Stimulated activated CD4-positive, alpha-beta T cell treated with anti-CD3 and anti-CD28 coated beads, Interleukin-15, amount 100 ng/mL, for 24 hours (primary cell): ENCODE data around the gene IPO9.
"Not testable (repeated sequence)": the region's sequence is repeated elsewhere in the genome, so short reads cannot be mapped to it uniquely, and the experiment has no call there.

ENCODE experiments used
- DNase-seq: peaks from one replicate; pipeline ENCODE4 v3.0.0-alpha.2; 2020

IPO9 gene

DNA sequence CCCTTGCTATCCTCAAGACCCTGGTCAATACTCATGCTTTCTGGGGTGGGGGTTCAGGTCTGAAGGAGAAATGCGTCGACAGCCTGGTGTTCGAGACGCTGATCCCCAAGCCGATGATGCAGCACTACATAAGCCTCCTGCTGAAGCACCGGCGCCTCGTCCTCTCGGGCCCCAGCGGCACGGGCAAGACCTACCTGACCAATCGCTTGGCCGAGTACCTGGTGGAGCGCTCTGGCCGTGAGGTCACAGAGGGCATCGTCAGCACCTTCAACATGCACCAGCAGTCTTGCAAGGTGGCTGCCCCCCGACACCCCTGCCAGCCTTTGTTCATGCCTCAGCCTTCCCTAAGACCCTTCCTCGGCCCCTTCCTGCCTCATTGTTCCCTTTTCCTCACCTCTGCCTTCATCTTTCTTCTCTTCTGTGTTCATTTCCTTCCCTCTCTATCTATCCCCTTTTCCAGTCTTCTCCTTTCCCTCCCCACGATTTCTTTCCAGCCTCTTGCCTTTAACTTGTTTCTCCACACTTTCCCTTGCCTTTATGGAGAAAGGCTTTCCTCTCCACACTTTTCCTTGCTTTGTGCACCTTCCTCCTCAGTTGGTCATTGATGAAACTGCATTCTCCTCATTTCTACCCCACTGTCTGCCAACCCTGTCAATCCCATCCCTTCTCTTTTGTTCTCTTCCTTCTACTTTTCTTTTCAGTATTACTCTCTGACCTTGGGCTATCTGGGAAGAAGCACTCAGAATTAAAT, 18.3 kb upstream of the IPO9 start:
- DNase-seq, result no peak

DNA sequence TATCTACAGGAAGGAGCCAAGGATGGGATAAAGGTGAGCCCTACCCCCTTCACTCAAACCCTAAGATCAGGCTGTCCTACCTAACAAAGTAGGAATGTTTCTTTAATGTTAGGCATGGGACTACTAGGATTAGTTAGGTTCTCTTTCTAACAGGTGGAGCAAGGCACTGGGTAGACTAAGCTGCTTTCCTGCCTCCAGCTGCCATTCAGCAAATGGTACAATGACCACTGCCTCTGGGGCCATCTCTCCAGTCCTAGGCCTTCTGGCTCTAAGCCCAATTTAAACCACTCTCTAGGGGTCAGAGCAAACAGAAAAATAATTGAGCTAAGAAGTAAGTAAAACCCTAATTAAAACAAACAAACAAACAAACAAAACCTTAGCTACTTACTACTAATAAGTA, 15.7 kb upstream of the IPO9 start:
- no peak for DNase-seq

DNA sequence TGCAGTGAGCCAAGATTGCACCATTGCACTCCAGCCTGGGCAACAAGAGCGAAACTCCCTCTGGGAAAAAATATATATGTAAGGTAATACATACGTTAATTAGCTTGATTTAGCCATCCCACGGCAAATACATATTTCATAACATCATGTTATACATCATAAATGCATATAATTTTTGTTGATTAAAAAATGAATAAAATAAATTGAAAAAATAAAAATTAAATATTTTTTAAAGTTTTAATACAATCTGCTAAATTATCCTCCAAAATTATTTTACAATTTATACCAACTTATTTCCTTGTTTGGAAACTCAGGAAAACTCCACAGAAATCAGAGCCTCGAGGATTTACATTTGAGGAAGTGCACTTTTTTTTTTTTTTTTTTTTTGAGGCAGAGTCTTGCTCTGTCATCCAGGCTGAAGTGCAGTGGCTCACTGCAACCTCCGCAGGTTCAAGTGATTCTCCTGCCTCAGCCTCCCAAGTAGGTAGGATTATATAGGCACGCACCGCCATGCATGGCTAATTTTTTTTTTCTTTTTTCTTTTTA, 12.6 kb upstream of the IPO9 start:
- no peak for DNase-seq

DNA sequence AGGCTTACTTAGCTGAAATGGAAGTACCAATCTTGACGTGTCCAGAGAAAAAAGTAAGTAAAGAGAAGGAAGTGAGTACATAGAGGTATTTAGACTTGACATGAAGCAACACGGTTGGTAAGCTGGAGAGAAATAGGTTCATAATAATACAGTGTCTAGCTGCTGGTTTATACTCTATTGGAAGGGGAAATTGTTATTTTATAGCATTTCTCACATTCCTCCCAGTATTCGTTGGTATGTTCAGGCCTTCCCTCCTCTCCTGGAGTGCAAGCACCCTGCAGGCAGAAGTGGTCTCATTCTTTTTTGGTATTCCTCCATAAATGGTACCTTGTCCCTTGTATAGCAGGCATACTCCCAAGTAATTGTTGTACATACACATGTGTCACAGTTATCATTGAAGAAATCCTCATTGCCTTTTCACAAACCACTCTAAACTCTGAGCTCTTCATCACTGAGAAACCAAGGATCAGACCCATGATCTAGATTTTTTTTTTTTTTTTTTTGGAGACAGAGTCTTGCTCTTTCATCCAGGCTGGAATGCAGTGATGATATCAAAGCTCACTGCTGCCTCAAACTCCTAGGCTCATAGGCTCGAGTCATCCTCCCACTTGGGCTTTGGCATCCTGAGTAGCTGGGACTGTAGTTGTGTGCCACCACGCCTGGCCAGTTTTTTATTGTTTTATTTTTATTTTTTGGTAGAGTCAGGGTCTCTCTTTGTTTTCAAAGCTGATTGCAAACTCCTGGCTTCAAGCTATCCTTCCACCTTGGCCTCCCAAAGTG, 9.8 kb upstream of the IPO9 start:
- DNase-seq, result no peak

DNA sequence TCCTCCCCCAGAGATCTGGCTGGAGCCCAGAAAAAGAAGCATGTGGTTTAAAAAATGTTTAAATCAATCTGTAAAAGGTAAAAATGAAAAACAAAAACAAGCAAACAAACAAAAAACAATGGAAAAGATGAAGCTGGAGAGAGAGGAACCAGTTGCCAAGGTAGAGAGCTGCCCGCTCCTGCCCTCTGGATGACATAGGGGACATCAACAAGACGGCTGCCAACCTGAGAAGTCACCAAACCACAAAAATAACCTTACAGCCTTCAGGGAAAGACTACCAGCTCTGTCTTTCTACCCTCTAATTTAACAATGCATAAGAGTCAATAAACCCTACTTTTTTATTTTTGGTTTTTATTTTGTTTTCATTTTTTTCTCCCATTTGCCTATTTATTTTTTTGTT, 8.5 kb upstream of the IPO9 start:
- no peak for DNase-seq

DNA sequence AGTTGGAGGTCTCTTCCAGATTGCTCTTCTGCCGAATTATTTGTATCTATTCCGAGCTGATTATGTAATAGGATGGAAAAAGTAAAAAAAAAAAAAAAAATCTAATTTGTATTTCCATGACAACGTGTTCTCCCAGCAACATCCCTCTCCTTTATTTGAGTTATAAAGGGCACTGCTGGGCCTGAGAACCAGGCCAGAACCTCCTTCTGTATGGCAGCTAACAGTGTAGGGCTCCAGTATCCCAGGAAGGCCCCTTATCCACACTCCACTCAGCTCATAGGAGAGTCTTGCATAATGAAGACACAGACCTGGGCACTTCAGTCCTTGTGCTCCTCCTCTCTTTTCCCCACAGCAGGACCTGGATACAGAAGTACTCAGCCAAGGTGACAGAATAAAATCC, 3.7 kb upstream of the IPO9 start:
- DNase-seq, result no peak

DNA sequence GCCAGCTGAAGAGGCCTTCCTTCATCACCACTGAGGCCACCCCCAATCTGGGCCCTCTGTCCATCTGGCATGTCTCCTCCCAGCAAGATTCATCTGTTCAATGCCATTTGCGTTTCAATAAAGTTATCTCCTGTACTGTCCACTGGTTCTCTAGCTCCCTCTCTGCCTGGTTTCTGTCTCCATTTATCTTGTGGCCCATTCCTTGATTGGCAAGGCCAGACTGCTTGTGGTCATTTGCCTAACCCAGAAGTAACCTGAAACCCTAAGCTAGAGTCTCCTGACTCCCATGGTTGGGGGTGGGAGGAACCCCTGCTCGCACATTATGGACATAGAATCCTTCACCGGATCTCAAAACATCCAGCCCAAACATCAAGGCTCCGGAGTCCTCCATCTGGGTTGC, 2.1 kb upstream of the IPO9 start:
- DNase-seq, result no peak

DNA sequence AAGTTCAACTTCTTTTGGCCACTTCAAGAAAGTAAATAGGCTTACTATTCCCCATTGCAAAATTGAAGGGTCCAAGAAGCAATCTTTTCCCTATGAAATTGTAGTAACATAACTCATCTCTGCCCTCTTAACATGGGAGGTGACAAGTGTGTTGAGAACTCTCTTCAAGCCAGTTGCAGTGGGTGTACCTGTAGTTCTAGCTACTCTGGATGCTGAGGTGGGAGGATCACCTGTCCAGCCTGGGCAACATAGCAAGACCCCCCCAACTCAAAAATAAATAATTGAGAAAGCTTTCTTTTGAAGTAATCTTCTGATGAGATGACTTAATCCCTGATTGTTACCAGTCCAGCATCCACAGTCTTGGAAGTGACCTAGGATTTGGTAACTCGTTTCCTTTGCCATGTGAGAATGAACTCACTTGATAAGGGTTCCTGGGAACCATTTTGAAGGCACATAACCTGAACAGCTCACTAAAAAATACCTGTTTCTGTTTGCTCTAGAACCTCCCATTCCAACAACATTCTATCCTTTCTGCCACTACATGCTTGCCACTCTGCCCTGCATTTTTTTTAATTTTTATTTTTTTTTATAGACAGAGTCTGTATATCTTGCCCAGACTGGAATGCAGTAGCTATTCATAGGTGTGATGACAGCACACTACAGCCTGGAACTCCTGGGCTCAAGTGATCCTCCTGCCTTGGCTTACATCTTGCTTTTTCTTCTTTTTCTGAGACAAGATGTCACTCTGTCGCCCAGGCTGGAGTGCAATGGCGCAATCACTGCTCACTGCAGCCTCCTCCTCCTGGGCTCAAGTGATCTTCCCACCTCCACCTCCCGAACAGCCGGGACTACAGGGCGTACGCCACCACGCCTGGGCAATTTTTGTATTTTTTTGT, 1.4 kb upstream of the IPO9 start:
- DNase-seq, result no peak

DNA sequence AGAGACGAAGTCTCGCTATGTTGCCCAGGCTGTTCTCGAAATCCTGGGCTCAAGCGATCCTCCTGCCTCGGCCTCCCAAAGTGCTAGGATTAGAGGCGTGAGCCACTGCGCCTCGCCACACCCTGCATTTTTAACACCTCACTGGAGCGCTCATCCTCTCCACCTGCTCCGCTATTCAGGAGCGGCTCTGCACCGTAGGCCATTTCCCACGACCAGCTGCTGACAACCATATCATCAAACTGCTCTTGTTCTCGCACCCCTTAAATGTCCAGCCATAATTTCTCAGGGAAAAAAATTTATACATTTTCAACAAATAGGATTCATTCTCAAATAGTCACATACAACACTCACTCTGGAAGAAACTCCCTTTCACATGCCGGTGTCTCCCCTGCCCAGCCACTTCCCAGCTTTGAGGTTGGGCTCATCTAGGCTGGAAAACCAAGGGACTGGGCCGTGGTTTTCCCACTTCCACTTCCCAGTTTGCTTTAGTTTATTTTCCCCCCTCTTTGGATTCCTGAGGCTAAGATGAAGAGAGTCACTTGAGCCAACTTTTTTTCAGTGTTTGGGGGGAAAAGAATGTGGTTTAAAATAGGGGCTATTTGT, 639 bp upstream of the IPO9 start:
- no peak for DNase-seq

DNA sequence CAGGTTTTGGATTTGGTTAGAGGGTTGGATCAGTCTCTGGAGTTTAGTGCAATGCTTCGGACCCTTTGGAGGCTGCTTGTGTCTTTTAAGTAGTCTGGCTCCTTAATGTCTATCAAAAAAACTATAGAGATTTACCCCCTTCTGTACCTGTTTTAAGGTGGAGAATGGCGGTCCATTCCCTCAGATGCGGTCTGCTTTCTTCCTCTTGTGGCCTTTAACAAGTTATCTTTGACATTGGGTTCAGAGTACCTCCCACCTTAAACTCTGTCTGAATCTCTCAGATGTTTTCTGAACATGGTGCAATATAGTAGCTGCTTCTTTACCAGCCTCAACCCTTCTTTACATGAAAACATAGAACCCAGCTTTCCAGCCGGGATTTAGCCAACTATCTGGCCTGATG, 2.4 kb downstream of the IPO9 start:
- no peak for DNase-seq

DNA sequence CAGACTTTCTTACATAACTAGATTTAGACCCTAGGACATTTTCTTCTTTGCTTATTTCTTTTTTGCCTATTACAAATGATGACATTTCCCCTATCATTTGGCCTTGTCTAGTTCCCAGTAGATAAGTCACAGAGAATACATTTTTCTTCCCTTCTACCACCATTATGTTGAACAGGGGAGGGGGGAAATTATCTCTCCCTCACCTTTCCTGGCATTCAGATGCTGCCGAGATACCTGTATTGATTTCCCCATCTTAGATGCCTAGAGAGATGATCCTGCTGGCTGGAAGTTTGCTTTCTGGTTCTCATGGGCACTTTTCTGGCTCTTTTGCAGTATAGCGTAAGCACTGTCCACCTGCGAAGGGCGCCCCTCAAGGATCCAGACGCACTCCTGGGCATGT, 5.7 kb downstream of the IPO9 start:
- DNase-seq, result no peak

DNA sequence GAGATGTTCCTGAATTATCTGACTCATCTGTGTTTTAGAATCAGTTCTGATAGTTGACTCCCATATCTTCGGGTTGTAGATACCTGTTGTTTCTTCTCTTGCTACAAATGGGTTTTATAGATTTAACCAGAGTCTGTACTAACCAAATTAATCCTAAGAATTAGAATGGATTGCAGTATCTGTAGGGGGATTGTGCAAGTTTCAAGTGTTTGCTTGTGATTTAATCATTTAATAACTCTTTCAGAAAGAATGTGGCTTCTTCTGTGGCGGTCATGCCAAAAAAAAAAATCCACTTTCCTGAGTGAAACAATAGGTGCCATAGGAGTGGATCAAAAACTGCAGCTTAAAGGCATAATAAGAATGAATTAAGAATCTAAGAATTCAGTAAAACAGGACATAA, 9.4 kb downstream of the IPO9 start:
- DNase-seq, result no peak

DNA sequence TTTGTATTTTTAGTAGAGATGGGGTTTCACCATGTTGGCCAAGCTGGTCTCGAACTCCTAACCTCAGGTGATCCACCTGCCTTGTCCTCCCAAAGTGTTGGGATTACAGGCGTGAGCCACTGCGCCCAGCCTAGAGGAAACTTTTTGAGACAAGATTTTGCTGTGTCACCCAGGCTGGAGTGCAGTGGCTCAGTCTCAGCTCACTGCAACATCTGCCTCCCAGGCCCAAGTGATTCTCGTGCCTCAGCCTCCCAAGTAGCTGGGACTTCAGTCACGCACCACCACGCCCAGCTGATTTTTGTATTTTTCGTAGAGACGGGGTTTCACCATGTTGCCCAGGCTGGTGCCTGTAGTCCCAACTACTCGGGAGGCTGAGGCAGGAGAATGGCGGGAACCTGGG, 10.1 kb downstream of the IPO9 start:
- not testable (repeated sequence) for DNase-seq

DNA sequence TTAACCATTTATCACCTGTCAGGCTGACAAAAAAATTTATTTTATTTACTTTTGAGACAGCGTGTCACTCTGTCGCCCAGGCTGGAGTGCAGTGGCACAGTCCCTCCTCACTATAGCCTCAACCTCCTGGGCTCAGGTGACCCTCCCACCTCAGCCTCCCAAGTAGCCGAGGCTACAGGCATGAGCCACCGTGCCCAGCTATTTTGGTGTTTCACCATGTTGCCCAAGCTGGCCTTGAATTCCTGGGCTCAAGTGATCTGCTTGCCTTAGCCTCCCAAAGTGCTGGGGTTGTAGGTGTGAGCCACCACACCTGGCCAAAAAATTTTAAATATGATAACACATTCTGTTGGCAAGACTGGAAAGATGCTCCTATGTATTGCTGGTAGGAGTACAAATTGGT, 11.1 kb downstream of the IPO9 start:
- no peak for DNase-seq

DNA sequence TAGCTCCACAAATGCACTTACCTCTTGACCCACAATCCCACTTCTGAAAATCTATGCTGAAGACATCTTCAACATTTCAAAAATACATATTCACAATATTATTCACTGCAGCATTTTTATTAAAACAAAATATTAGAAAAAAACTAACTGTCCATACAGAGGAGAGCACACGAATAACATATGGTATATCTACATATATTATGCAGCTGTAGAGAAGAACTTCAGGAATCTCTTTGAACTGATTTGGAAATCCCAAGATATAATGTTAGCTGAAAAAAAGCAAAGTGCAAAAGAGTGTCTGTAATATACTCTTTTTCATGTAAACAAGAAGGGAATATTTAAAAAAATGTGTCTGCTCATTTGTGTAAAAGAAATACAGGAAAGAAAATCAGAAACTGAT, 11.5 kb downstream of the IPO9 start:
- DNase-seq, result no peak

DNA sequence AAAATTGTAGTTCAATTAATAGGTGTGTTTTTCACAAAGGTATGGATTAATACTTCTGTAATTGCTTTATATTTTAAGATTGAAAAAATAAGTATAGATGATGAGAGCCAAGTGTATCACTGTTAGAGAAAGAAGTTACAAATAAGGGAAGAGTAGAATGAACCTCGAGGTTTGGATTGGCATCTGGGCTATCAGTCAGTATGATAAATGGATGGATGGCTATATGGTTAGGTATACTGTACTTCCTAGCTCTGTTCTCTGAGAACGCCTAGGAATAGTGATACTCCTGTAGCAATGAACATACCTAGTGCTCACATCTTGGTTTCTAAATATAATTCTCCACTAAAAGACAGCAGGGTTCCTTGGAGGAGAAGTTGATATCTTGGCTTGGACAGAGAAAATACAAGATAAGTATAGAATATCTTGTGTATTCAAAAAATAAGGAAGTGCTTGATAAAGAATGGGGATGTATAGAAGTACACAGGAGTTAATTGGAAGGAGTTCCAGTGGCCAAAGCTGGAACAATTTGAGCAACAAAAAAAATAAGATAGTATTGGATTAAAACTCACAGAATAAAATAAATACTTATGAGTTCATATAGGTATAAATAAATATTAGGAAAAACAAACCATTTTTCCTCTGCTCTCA, 12.4 kb downstream of the IPO9 start:
- DNase-seq, result no peak

DNA sequence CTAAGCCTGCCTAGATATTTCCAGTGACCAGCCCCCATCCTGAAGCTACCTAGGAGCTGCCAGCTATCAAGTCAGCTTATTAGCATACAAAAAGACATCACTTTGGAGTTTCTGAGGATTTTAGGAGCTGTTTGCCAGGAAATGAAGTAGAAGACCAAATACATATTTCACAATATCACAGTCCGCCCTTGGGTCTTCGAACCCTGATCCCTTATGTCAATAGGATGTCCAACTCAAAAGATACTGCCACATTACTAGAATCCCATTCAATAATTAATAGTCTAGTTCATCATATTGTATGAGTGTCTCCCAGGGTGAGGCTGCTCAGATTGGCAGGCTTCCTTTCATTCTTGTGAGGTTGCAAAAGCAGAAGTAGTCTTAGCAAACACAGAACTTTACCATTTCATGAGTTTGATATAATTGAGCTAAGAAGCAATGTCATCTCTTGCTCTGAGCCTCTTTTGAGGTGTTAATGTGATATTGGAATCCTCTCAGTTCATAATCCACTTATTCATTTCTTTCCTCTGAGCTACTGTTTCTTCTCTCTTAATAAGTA, 13.6 kb downstream of the IPO9 start:
- no peak for DNase-seq

DNA sequence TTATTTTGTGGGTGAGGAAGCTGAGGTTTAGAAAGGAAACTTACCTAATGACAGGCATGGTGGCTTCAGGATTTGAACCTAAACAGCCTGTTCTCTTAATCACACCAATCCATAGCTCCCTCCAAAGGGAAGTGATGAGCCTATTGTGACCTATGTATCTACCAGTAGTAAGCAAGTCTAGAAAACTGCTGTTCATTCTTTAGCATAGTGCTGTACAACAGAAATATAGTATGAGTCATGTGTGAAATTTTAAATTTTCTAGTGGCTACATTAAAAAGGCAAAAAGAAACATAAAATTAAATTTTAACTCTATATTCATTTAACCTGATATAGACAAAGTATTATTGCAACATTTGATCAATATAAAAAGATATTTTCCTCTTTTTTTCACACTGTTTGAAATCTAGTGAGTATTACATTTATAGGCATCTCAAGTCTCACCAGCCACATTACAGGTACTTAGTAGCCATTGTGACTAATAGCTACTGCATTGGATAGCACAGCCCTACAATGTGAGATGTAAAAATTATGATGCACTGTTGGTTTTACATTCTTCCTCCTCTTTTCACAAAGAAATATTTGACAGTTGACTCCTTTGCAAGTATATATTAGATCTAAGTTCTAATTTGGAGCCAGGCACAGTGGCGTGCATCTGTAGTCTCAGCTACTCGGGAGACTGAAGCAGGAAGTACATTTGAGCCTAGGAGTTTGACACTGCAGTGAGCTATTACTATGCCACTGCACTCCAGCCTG, 16.6 kb downstream of the IPO9 start:
- DNase-seq, result no peak

DNA sequence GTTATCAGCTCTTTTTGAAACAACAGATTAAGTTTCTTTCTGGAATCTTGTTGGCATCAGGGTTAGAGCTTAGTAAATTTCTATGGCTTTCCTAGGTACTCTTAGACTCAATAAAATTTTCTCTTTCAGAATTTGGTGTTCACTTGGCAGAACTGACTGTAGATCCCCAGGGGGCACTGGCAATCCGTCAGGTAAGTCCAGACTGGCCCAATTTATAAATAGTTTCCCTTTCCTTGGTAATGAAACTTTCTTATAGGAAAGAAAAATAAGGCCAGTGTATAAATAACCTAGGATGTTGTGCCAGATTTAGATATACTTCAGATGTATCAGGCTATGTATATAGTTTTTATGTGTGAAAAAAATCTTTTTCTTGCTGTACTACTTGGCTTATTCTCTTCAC, 18.2 kb downstream of the IPO9 start:
- no peak for DNase-seq

DNA sequence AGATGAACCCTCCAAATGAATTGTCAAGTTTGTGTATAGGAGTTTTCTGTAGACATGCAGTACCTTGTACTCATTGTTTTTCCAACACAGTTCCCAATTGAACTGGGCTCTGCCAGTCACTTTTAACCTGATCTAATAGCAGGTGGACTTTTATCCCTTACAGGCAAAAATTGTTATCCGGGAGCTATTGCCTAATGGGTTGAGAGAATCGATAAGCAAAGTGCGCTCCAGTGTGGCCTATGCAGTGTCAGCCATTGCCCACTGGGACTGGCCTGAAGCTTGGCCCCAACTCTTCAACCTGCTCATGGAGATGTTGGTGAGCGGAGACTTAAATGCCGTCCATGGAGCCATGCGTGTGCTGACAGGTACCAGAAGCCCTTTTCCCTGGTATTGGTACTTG, 19.3 kb downstream of the IPO9 start:
- DNase-seq, result no peak

DNA sequence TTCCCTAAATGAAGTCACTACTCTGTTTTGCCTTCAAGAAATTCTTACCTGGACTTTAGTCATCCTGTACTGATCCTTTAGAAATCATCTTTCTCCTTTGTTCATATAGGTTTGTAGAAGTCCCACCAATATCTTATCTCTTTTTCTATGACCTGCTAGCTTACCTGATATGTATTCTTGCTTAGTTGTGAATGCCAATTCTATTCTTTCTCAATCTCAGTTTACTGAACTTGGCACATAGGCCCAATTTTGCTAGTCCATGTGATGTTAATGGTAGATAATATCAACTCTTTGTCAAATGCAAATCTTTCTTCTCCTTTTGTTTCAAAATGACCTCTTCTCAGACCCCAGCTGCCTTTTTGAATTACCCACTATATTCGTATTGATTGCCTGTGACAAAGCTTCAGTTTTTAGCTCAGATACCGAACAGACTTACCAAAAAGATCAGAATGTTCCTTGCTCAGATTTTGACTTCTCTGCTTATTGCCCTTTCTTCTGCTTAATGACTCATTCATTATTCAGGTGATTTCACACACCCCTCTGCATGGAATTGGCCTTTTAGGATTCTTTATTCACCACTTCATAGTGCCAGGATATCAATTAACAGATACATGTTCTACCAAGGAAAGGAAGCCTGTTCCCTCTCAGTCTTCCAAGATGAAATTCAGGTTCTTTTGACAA, 20.6 kb downstream of the IPO9 start:
- no peak for DNase-seq
